Measurements from ENCODE around the gene SCTR.

Gene SCTR

DNA sequence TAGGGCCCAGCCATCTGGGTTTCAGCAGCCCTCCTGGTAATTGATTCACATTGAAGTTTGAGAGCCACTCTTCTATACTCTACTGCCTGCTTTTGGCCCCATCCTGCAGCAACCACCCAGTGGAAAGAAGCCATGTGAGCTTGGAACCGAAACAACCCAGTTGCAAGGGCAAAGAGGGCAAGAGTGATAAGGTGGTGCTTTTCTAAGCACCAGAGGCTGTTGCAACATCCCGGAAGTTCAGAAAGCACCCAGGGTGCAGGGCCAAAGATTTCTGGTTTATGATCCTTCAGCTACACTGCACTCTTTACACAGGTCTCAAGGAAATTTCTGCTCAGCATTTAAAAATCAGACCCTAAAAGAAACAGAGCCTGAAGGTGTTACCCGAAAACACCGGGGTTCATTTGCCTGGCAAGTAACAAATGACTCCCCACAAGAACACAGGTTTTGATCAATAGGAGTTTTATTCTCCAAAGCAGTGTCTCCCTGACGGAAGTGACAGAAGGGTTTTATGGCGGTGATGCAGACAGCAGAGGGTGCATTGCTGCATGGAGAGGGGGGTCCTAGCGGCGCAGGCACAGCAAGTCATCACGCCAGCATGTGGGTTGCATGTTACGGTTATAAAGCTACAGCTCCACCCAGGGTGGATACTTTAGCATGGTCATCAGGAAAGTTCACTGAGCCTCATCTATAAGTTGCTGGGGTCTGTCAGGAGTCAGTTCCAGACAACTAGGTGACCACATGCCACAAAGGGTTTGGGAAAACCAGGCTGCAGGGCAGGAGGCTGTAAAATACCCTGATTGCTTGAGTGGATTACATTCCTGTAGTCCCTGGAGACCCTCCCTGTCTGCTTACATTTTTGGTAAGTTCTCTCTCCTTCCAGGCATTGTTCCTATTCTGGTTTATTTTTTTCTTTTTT, 121.4 kb downstream of the SCTR start:
- DNase-seq: no peak

DNA sequence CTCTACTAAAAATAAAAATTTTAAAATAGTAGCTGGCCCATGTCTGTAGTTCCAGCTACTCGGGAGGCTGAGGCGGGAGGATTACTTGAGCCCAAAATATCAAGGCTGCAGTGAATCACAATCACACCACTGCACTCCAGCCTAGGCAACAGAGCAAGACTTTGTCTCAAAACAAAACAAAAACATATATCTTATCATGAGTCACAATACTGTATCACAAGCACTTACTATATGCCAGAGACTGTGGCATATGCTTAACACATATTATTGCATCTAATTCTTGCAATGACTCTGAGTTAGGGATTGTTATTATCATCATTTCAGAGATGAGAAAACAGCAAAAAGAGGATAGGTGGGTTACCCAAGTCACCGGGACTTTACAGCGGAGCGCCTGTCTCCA, 122.2 kb downstream of the SCTR start:
- no peak for DNase-seq

DNA sequence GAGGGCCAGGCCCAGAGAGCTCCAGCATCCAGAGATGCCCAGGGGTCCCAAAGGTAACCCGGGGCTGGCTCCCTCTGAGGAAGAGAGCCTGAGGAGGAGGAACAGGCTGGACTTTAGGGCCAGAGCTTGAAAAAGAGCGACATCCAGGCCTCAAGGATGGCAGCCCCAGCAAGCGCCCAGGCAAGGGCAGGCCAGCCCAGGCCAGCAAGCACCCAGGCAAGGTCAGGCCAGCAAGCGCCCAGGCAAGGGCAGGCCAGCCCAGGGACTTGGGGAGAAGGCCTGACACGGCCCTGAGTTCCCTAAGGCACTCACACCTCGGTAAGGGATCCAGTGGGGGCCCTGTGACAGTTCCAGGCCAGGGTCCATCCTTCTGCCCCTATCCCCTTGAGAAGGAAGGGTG, 127.1 kb downstream of the SCTR start:
- DNase-seq: no peak

DNA sequence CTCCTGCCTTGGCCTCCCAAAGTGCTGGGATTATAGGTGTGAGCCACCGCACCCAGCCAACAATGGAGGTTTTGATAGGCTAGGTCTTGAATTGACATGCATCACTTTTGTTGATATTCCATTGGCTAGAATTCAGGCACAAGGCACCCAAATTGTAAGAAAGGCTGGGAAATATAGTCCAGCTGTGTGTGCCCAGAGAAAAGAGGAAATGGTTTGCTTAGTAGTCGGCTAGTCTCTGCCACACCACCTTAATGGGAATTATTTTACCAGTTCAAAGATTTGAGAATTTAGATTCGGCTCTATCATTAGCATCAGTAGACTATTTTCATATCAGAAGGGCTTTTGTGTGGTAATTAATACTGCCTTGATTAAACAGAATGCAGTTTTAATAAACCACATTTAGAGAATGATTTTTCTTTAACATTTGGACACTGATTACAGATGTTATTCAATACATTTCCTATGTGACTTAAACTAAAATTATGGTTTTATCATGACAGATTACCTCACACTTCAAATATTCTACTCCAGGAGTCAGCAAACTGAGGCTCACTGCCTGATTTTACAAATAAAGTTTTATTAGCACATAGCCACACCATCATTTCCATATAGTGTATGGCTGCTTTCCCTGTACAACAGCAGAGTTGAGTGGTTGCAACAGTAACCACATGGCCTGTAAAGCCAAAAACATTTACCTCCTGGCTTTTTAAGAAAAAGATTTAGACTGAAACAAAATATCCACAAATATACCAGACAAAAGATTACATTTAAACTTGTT, 130.1 kb downstream of the SCTR start:
- DNase-seq: no peak

All from activated T-cell treated with anti-CD3 and anti-CD28 coated beads, Interleukin-2, amount 50 U/mL, for 1 hour (primary cell).